AG04449 (cell line): ENCODE measurements around the gene FAM219B.
"Not testable (repeated sequence)": the region's sequence is repeated elsewhere in the genome, so short reads cannot be mapped to it uniquely, and the experiment has no call there.

ENCODE experiments used
- CTCF ChIA-PET: fragments of 350-600 bp; formaldehyde crosslinking; extraction: SDS; loops from one replicate; lab custom pipeline; 2021; ENCODE audit warnings: antibody characterized with exemption; lab: Yijun Ruan, JAX
- POLR2A ChIA-PET: fragments of 400-600, 350-600 bp; formaldehyde crosslinking; extraction: SDS; loops from one replicate; lab custom pipeline; 2020; ENCODE audit warnings: antibody characterized with exemption, inconsistent platforms; lab: Yijun Ruan, JAX
- DNase-seq: peaks from one replicate; pipeline ENCODE4 v3.0.0-alpha.2; 2010; ENCODE audit warnings: low read depth, low spot score
- H3K4me3 ChIP-seq: 2 replicates; pipeline ENCODE4 v1.5.1; 2011; ENCODE audit warnings: low read depth, mild to moderate bottlenecking, control low read depth, low read length
- TF ChIP-seq, protein P1 (sequence below): IDR thresholded peaks from one replicate; pipeline ENCODE4 v1.5.1; 2011; ENCODE audit warnings: mild to moderate bottlenecking, moderate library complexity, low read length, control low read depth, inconsistent platforms; ENCODE audit not compliant: insufficient read depth; ENCODE audit errors: missing control alignments

FAM219B gene

GRCh38 chr15:74950078-74950908 lies 43.6 kb upstream of the FAM219B start:
- TF ChIP-seq, protein P1, sequence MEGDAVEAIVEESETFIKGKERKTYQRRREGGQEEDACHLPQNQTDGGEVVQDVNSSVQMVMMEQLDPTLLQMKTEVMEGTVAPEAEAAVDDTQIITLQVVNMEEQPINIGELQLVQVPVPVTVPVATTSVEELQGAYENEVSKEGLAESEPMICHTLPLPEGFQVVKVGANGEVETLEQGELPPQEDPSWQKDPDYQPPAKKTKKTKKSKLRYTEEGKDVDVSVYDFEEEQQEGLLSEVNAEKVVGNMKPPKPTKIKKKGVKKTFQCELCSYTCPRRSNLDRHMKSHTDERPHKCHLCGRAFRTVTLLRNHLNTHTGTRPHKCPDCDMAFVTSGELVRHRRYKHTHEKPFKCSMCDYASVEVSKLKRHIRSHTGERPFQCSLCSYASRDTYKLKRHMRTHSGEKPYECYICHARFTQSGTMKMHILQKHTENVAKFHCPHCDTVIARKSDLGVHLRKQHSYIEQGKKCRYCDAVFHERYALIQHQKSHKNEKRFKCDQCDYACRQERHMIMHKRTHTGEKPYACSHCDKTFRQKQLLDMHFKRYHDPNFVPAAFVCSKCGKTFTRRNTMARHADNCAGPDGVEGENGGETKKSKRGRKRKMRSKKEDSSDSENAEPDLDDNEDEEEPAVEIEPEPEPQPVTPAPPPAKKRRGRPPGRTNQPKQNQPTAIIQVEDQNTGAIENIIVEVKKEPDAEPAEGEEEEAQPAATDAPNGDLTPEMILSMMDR = peak; percentile 93
- ChIA-PET POLR2A (interaction anchor here (0.6 to 0.9 kb wide), 2 partner anchors 12 to 178 kb away, joined by 3 to 4 read pairs; partner anchors contain the start of gene COX5A), CTCF (interaction anchor here (0.5 to 24.4 kb wide), 32 partner anchors 10 to 577 kb away, joined by 3 to 644 read pairs (median 4); partner anchors contain the start of genes COX5A, CSK and ULK3)
- no peak overlapping the region for H3K4me3 ChIP-seq
- DNase-seq = no peak

- TF ChIP-seq, protein P1 = no peak
- ChIA-PET POLR2A (interaction anchor here (0.6 to 1.2 kb wide), 7 partner anchors 13 to 324 kb away, joined by 3 to 6 read pairs (median 4); partner anchors contain the start of gene FAM219B), CTCF (interaction anchor here (5.2 kb wide), 1 partner anchor 13 kb away, joined by 34 read pairs; no protein-coding TSS in a partner anchor)
- peak within 1 kb of the TSS; percentile 81 for H3K4me3 ChIP-seq
- DNase-seq = peak; percentile 71
Observed at GRCh38 chr15:74937590-74938371, 31.1 kb upstream of the FAM219B start, which contains the start of gene COX5A. COX5A (minus strand) TSS chr15:74938073; CDS start chr15:74938014, 59 bp downstream.

- H3K4me3 ChIP-seq = peak overlapping the region; percentile 81
- DNase-seq = no peak
- CTCF ChIA-PET = interaction anchor here (1.0 to 5.2 kb wide), 2 partner anchors 13 to 14 kb away, joined by 3 to 34 read pairs; no protein-coding TSS in a partner anchor
- POLR2A ChIA-PET = interaction anchor here (0.8 to 1.2 kb wide), 3 partner anchors 31 to 154 kb away, joined by 3 to 6 read pairs (median 5); partner anchors contain the start of gene FAM219B
- TF ChIP-seq, protein P1 = no peak
Observed at GRCh38 chr15:74937272-74937589, 30.6 kb upstream of the FAM219B start.

- POLR2A ChIA-PET, DNase-seq, H3K4me3 ChIP-seq: not testable (repeated sequence)
- CTCF ChIA-PET = interaction anchor here (1.1 to 2.4 kb wide), 5 partner anchors 10 to 300 kb away, joined by 3 to 11 read pairs (median 4); no protein-coding TSS in a partner anchor
Observed at GRCh38 chr15:74935193-74935592, 28.5 kb upstream of the FAM219B start.

DNA sequence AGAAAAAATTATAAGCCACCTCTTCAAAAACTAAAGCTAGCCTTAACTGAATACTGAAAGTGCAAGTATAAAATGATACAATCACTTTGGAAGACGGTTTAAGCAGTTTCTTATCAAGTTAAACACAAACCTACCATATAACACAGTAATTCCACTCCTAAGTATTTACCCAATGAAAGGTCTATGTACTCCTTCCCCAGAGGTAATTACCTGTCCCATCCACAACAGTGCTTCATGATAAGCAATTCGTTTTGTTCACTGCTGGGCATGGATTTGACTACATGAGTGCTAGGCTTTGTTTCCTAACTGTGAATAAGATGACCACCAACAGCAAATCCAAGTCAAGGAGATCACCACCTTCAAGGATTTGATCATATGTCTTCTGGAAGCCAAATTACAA lies 26.9 kb upstream of the FAM219B start:
- TF ChIP-seq, protein P1 = no peak
- CTCF ChIA-PET = interaction anchor here (1.0 to 2.4 kb wide), 3 partner anchors 17 to 163 kb away, joined by 3 to 11 read pairs (median 10); no protein-coding TSS in a partner anchor
- no peak overlapping the region for H3K4me3 ChIP-seq
- no peak for DNase-seq
- POLR2A ChIA-PET = no interaction called here

GRCh38 chr15:74928771-74929198 lies 22.1 kb upstream of the FAM219B start:
- no peak for DNase-seq
- POLR2A ChIA-PET = no interaction called here

More at GRCh38 chr15:74928771-74929198, 22.1 kb upstream of the FAM219B start:
- CTCF ChIA-PET = interaction anchor here (1.4 kb wide), 1 partner anchor 27 kb away, joined by 4 read pairs; no protein-coding TSS in a partner anchor
- no peak overlapping the region for H3K4me3 ChIP-seq
- TF ChIP-seq, protein P1 = no peak
